GM12874 (cell line): ENCODE measurements around the gene SLC7A5.

ENCODE experiments used
- TF ChIP-seq, protein P1 (sequence below): IDR thresholded peaks from 2 replicates; pipeline ENCODE4 v1.5.1; 2011; ENCODE audit warnings: low read depth, mild to moderate bottlenecking, control low read depth, low read length, moderate library complexity; ENCODE audit not compliant: insufficient read depth

Gene SLC7A5

DNA sequence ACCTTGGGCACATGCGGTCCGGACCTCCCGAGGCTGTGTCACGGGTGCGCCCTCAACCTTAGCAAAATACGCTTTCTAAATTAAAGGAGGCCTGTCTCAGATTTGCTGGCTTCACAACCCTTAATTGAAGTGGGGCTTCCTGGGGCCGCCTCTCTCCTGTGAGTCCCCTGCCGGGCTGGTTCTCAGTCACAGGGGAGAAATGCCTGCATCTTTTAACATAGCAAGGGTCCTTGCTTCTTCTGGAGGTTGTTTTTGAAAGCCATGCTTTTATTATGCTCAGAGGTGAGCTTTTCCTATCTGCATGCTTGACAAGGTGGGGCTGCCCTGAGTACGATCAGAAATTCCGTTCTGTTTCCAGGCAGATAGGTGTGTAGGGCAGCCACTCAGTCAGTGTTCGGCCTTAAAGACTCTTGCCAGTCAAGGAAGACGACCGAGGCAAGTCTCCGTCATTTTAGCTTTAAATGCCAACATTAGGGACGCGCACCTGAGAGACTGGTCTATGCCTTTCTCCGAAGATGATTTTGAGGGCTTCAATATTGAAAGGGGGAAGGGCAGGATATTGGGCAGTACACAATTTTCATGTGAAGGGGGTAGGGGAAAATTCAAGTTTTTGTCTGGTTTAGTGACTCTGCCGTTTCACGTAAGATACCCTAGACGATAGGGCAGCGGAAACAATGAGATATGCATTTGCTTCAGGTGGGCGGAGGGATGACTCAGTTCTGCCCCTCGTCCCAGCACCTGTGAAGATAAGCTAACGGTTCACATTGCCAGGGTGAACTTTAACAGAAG is 5.5 kb upstream of the SLC7A5 start:
- TF ChIP-seq, protein P1, sequence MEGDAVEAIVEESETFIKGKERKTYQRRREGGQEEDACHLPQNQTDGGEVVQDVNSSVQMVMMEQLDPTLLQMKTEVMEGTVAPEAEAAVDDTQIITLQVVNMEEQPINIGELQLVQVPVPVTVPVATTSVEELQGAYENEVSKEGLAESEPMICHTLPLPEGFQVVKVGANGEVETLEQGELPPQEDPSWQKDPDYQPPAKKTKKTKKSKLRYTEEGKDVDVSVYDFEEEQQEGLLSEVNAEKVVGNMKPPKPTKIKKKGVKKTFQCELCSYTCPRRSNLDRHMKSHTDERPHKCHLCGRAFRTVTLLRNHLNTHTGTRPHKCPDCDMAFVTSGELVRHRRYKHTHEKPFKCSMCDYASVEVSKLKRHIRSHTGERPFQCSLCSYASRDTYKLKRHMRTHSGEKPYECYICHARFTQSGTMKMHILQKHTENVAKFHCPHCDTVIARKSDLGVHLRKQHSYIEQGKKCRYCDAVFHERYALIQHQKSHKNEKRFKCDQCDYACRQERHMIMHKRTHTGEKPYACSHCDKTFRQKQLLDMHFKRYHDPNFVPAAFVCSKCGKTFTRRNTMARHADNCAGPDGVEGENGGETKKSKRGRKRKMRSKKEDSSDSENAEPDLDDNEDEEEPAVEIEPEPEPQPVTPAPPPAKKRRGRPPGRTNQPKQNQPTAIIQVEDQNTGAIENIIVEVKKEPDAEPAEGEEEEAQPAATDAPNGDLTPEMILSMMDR = no peak

DNA sequence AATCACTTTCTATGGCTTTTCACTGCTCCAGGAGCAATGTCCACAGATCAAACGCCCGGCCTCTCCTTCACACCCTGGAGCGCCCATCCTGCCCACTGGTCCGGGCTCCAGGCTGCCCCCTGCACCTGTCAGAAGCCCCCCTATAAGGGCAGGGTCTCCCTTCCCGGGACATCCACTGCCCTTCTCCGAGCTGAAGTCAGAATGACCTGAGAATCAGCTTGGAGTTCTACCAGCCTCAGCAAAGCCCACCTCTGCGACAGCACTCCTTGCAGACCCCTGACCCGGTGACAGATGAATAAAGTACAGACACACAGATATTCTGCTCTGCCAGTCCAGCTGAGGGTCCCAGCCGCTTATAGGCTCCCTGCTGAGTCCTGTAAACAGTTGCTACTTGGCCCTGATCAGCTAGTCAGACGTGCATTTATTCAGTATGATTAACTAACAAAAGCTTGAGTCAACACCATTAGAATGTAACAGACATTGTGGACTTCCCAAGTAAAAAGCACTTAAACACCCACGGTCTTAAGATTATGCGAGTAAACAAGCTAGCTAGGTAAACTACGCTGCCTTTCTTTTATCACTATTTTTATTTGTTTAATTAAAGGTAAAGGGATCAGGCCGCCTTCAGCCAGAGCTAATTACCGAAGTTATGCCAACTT is 4.8 kb downstream of the SLC7A5 start:
- TF ChIP-seq, protein P1 = no peak

DNA sequence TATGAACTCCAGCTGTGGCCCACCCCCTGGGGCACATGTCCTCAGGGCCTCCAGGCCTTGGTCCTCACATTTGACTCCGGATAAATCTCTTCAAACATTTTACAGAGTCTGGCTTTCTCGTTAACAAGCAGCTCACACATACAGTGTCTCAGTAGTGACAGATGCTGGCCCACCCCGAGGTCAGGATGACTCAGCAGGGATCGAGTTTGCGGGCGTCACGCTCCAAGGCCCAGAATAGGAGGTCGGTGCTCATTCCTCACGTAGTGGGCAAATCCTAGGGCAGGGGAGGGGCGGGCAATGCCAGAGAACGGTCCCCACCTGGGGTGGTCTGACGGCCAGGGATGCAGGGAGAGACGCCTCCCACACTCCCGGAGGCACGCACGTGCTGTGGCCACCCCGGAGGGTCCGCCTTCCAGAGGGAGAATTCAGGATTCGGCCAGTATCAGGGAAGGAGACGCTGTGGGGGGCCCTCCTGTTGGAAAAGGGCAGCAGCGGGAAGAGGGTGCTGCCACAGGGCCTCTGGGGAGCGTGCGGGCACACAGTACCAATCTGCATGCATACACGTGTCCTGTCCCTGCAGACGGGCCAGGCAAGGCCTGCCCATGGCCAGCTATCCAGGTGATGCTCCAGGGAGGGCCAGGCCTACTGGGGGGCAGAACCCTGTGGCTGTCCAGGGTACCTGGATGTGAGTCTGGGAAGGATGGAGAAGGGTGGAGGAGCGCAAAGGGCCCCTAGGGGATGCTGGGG is 8.6 kb downstream of the SLC7A5 start:
- TF ChIP-seq, protein P1 = no peak

DNA sequence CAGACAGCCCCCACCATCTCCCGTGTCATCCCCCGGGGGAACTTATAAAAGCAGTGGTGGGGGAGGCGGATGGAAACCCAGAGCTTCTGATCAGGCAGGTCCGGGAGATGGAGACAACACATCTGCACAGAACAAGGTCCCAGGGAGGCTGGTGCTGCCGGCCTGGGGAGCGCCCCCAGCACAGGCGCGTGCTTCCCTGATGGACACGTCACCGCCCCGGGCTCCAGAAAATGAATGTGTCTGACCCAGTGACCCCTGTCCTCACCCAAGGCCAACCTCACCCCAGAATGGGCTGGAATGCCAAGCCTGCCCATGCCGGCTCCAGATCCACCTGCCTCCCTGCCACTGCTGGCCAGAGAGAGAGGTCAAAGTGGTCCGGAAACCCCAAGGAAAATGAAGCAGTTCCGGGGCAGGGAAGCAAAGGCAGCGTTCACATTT is 12.5 kb downstream of the SLC7A5 start:
- TF ChIP-seq, protein P1 = no peak

GRCh38 chr16:87855852-87856715 is 13.2 kb downstream of the SLC7A5 start:
- TF ChIP-seq, protein P1 = no peak

DNA sequence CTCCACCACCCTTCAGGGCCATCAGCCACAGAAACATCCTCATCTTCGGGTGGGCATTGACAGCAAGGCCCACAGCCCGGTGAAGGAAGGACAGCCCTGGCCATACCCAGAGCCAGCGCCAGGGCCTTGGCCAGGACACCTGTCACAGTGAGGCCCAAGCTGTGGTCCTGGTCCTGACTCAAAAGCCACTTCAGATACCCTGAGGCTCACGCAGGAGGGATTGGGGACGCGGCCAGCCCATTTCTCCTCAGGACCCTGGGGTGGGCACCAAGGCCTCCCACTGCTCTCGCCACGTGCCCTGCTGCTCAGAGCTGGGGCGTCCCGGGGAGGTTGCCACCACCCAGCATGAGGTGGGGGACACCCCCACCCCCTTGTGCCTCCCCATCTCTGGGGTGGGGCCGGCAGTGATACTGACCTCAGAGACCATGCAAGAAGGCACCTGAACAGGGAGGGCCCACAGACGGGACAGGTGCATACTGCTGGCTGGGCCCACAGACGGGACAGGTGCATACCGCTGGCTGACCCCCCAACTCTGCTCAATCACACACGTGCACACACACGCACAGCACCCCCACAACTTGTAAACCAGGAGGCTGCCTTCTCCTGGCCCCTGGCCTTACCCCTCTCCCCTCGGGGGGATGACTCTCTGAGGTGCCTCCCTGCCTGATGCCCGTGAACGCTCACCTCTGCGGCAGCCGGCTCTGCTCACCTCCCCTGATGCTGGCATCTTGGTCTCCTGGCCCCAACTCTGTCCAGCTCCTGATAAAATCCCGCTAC is 14.2 kb downstream of the SLC7A5 start:
- TF ChIP-seq, protein P1 = no peak
